HG03457 (cell line): ENCODE data around the gene CIBAR2.
"Not testable (repeated sequence)": the region's sequence is repeated elsewhere in the genome, so short reads cannot be mapped to it uniquely, and the experiment has no call there.

Source experiments
- ATAC-seq: cut with Tn5 transposase; IDR thresholded peaks from one replicate; pipeline ENCODE4 v1.9.1; 2021; ENCODE audit warnings: moderate number of reproducible peaks; ENCODE audit not compliant: unreplicated experiment

The CIBAR2 gene

GRCh38 chr16:85128079-85128837 is 16.0 kb upstream of the CIBAR2 start:
- no peak for ATAC-seq

GRCh38 chr16:85127379-85127723 is 15.1 kb upstream of the CIBAR2 start:
- no peak for ATAC-seq

GRCh38 chr16:85126705-85127378 is 14.6 kb upstream of the CIBAR2 start:
- no peak for ATAC-seq

- no peak for ATAC-seq
These were observed 14.1 kb upstream of the CIBAR2 start for GRCh38 chr16:85126394-85126704.

GRCh38 chr16:85125570-85126393 is 13.5 kb upstream of the CIBAR2 start:
- ATAC-seq, result no peak

GRCh38 chr16:85124636-85125346 is 12.5 kb upstream of the CIBAR2 start:
- no peak for ATAC-seq

GRCh38 chr16:85123891-85124635 is 11.8 kb upstream of the CIBAR2 start:
- ATAC-seq, result no peak

- ATAC-seq, result not testable (repeated sequence)
These were observed 11.2 kb upstream of the CIBAR2 start for GRCh38 chr16:85123441-85123840.

GRCh38 chr16:85120006-85120340 is 7.7 kb upstream of the CIBAR2 start:
- ATAC-seq, result no peak

GRCh38 chr16:85117418-85117817 is 5.1 kb upstream of the CIBAR2 start:
- no peak for ATAC-seq

- no peak for ATAC-seq
These were observed 2.8 kb upstream of the CIBAR2 start for GRCh38 chr16:85114909-85115567.

GRCh38 chr16:85113913-85114312 is 1.6 kb upstream of the CIBAR2 start:
- no peak for ATAC-seq

- no peak for ATAC-seq
These were observed 979 bp upstream of the CIBAR2 start for GRCh38 chr16:85113168-85113733.

- ATAC-seq, result no peak
These were observed 1.1 kb downstream of the CIBAR2 start for GRCh38 chr16:85111184-85111583.

- no peak for ATAC-seq
These were observed 2.2 kb downstream of the CIBAR2 start for GRCh38 chr16:85110105-85110504.

GRCh38 chr16:85107532-85107931 is 4.7 kb downstream of the CIBAR2 start:
- ATAC-seq, result no peak

- ATAC-seq, result no peak
These were observed 5.2 kb downstream of the CIBAR2 start for GRCh38 chr16:85107083-85107482.

GRCh38 chr16:85105475-85105874 is 6.8 kb downstream of the CIBAR2 start:
- ATAC-seq, result no peak

GRCh38 chr16:85104821-85105391 is 7.4 kb downstream of the CIBAR2 start:
- ATAC-seq, result no peak

- no peak for ATAC-seq
These were observed 8.1 kb downstream of the CIBAR2 start for GRCh38 chr16:85104147-85104546.
